GM12865 (cell line): ENCODE measurements around the gene GUCY1B1.
A peak's percentile ranks its signal among the peaks of the same experiment; 100 is the strongest.

ENCODE experiments used
- DNase-seq: peaks from one replicate; pipeline ENCODE4 v3.0.0; 2010; ENCODE audit warnings: low read depth
- H3K4me3 ChIP-seq: 2 replicates; pipeline ENCODE4 v1.5.1; 2011; ENCODE audit warnings: mild to moderate bottlenecking, low read depth, low read length, control low read depth
- CTCF ChIP-seq: IDR thresholded peaks from 2 replicates; pipeline ENCODE4 v1.5.1; 2011; ENCODE audit warnings: low read length, control low read depth, low read depth, inconsistent platforms; ENCODE audit not compliant: insufficient read depth; ENCODE audit errors: missing control alignments

Gene GUCY1B1

DNA sequence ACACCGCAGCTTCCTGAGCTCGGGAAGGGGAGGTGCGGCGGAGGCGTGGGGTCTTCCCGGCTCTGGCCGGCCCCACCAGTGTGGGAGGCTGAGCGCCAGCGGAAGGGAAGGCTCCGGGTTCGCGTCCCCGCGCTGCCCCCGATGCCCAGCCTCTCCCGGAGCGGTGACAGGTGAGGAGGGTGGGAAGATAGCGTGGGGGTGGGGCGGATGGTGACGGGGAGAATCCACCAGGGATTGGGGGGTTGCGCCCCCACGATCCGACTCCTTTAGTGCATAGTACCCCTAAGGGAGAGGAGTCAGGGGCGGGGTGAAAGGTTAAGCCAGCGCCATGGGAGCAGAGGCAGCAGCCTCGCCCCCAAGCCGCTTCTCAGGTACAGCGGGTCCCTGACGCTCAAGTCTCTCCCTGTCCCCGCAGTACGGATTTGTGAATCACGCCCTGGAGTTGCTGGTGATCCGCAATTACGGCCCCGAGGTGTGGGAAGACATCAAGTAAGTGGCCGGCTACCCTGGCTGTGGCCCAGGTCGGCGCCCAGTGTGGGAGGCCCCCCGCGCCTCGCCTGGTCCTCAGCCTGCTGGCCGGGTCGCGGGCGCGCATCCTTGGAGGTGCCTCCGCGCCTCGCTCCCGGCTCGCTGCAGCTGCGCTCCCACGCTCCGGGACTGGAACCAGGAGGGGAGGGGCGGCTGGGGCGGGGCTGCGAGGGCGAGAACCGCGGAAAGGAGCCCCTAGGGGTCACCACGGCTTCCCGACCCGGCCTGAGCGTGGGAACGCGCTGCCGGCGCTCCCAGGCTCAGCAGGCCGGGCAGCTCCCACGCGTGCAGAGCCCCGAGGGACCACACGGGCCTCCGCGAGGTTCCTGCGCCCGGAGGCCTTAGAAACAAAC is 791 bp downstream of the GUCY1B1 start:
- TF ChIP-seq CTCF, result no peak
- H3K4me3 ChIP-seq, result peak overlapping the region; percentile 47
- DNase-seq, result peak; percentile 59

GRCh38 chr4:155761047-155761446 is 2.2 kb downstream of the GUCY1B1 start:
- TF ChIP-seq CTCF, result no peak
- H3K4me3 ChIP-seq, result no peak overlapping the region
- no peak for DNase-seq

DNA sequence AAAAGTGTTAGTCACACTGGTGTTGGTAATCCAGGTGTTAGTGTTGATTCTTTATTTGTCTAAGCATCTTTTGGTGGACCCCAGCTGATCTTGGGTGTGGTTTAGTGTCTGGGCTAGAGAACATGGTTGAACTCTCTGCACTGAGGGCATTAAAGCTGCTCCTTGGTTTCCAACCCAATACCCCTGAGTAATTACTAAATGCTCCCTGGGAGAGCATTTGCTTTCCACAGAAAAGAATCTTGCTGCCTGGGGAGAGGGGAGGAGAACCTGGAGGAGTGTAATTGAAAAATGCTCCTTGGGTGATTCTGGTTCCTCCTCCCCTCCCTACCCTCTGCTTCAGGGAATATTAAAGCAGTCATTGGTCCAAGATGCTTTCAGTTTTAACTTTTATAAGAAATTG is 3.1 kb downstream of the GUCY1B1 start:
- DNase-seq, result no peak
- no peak for TF ChIP-seq CTCF
- H3K4me3 ChIP-seq, result no peak overlapping the region

- DNase-seq, result no peak
- no peak overlapping the region for H3K4me3 ChIP-seq
- no peak for TF ChIP-seq CTCF
These were observed 3.5 kb downstream of the GUCY1B1 start for GRCh38 chr4:155762334-155762733.

DNA sequence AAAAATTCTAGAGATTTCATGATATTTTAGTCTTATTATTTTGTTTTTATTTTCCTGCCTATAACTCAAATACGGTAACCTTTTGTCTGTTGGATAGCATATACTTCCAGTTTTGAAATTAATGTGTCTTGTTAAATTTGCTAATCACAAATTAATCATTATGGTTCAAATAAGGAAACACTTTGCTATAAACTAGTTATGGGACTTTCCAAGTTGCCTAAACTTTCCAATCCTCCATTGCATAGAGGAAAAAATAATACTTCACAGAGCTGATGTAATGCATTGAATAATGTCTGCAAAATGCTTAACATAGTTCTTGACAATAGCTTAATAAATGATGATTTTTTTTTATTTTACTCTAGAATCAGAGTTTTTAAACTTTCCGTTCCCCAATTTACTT is 4.7 kb downstream of the GUCY1B1 start:
- TF ChIP-seq CTCF, result no peak
- H3K4me3 ChIP-seq, result no peak overlapping the region
- DNase-seq, result no peak

DNA sequence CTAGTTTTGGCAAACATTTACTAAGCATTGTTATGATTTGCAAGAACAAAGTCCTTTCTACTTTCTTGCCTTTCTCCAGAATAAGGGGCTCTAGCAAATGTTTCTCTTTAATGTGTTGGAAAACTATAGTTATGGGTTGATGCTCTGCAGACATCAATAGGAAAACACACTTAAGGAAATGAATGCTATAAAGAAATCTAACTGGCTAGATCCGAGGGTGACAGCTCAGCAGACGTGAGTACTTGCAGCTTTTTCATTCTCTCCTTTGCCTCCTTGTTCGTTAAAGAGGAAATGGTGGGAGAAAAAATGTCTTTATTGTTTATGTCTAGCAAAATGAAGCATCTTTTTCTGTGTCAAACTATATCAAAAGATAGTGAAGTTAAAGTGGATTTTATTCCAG is 6.3 kb downstream of the GUCY1B1 start:
- no peak for DNase-seq
- no peak overlapping the region for H3K4me3 ChIP-seq
- no peak for TF ChIP-seq CTCF

- H3K4me3 ChIP-seq, result no peak overlapping the region
- TF ChIP-seq CTCF, result no peak
- no peak for DNase-seq
These were observed 7.8 kb downstream of the GUCY1B1 start for GRCh38 chr4:155766622-155767021.
